ENCODE measurements around the gene MLXIP. TPM values are rescaled to one million over a fixed set of nuclear protein-coding genes. Genes with fewer than 3 reads are reported as not detected.

MLXIP gene
- polyA plus RNA-seq, 1 experiment: 4.8 TPM

DNA sequence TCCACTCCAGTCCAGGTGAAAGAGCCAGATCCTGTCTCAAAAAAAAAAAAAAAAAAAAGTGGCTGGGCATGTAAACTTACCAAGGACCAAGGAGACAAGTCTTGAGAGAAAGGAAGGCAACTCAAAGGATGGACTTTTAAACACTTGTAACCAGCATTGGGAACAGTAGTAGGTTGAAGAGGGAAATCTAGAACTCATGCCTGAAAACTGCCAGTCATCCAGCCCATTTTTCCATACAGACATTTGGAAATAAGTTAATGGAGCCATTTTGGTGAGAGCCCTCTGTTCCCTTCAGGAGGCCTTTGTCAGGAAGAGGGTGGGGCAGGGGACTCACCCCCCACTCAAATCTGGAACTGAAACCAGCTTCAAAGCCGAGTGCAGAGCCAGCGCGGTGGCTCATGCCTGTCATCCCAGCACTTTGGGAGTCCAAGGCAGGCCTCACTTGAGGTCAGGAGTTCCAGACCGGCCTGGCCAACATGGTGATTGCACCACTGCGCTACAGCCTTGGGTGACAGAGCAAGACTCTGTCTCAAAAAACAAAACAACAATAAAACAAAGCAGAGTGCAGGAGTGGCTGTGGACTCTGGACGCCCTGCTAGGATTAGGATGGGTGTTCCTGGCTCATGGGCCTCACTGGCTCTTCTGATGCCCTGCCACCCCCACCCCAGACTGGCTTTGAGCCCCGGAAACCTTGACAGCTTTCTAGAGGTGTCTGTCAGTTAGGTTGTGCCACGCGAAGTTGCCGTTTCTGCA lies 1.6 kb upstream of the MLXIP start:
- DNase-seq (ENCODE audit: low read depth): no peak
- H3K27me3 ChIP-seq (ENCODE audit: control insufficient read depth, insufficient read depth, low read length): no peaks in the 10 kb centered on the region
- TF ChIP-seq, protein P1, sequence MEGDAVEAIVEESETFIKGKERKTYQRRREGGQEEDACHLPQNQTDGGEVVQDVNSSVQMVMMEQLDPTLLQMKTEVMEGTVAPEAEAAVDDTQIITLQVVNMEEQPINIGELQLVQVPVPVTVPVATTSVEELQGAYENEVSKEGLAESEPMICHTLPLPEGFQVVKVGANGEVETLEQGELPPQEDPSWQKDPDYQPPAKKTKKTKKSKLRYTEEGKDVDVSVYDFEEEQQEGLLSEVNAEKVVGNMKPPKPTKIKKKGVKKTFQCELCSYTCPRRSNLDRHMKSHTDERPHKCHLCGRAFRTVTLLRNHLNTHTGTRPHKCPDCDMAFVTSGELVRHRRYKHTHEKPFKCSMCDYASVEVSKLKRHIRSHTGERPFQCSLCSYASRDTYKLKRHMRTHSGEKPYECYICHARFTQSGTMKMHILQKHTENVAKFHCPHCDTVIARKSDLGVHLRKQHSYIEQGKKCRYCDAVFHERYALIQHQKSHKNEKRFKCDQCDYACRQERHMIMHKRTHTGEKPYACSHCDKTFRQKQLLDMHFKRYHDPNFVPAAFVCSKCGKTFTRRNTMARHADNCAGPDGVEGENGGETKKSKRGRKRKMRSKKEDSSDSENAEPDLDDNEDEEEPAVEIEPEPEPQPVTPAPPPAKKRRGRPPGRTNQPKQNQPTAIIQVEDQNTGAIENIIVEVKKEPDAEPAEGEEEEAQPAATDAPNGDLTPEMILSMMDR (IDR thresholded peaks at IDR 0.05; ENCODE audit: insufficient read depth, low read depth, low read length): no peak
- ChIA-PET POLR2A (no interaction called here), CTCF (interaction anchor here (1.7 kb wide), 1 partner anchor 12 kb away, joined by 6 read pairs; no protein-coding TSS in a partner anchor)
- H3K4me3 ChIP-seq (ENCODE audit: low read depth, low read length): no peak overlapping the region
- no peaks in the 10 kb centered on the region for H3K36me3 ChIP-seq (ENCODE audit: control insufficient read depth, insufficient read depth, low read length)

DNA sequence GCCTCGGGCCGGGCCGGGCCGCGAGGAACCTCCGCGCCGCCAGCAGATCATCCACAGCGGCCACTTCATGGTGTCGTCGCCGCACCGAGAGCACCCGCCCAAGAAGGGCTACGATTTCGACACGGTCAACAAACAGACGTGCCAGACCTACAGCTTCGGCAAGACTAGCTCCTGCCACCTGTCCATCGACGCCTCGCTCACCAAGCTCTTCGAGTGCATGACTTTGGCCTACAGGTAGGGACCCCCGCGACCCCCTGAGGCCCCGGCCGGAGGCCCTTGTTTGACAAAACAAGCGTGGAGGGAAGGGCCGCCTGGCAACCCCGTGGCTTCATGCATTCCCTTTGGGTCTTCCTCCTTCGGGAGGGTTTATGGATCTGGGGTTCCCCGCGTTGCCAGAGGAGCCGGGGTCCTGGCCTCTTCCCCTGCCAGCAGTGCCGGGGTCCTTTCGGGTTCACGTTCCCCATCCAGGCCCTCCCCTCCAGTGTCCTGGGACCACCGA lies 526 bp downstream of the MLXIP start:
- TF ChIP-seq, protein P1 (IDR thresholded peaks at IDR 0.05; ENCODE audit: insufficient read depth, low read depth, low read length): no peak
- POLR2A ChIA-PET: interaction anchor here (0.6 to 1.0 kb wide), 2 partner anchors 28 to 220 kb away, joined by 3 to 7 read pairs; no protein-coding TSS in a partner anchor
- Histone ChIP-seq H3K36me3 (ENCODE audit: control insufficient read depth, insufficient read depth, low read length) (no peaks in the 10 kb centered on the region), H3K27me3 (ENCODE audit: control insufficient read depth, insufficient read depth, low read length) (no peaks in the 10 kb centered on the region), H3K4me3 (ENCODE audit: low read depth, low read length) (peak overlapping the region; percentile 69)
- DNase-seq (ENCODE audit: low read depth): no peak
- CTCF ChIA-PET: interaction anchor here (5.5 kb wide), 1 partner anchor 45 kb away, joined by 43 read pairs; no protein-coding TSS in a partner anchor

DNA sequence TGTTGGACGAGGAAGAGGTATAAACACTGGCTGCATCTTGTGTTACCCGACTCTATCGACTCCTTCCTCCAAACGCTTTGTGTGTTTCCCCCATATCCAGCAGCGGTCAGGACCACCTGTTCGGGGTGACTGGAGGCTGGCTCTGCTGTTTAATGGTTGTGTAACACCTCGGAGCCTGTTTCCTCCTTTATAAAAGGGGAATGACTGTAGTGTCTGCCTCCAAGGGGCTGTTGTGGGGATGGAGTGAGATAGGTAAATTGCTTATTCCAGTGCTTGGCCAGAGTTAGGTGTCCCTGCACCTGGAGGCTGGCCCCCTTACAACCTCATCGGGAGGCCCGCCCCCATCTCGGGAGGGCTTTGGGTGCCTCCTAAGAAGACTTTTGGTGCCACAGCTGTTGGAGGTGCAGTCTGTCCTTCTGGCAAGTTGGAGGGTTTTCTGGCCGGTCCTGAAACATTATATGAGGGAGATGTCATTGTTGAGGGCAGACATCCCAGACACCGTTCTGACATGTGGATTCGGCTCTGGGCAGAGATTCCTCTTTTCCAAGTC lies 1.1 kb downstream of the MLXIP start:
- ChIA-PET POLR2A (no interaction called here), CTCF (interaction anchor here (1.2 to 5.5 kb wide), 6 partner anchors 11 to 53 kb away, joined by 3 to 43 read pairs (median 6); no protein-coding TSS in a partner anchor)
- H3K27me3 ChIP-seq (ENCODE audit: control insufficient read depth, insufficient read depth, low read length): no peaks in the 10 kb centered on the region
- no peak for DNase-seq (ENCODE audit: low read depth)
- no peaks in the 10 kb centered on the region for H3K36me3 ChIP-seq (ENCODE audit: control insufficient read depth, insufficient read depth, low read length)
- TF ChIP-seq, protein P1 (IDR thresholded peaks at IDR 0.05; ENCODE audit: insufficient read depth, low read depth, low read length): no peak
- peak overlapping the region; percentile 69 for H3K4me3 ChIP-seq (ENCODE audit: low read depth, low read length)

DNA sequence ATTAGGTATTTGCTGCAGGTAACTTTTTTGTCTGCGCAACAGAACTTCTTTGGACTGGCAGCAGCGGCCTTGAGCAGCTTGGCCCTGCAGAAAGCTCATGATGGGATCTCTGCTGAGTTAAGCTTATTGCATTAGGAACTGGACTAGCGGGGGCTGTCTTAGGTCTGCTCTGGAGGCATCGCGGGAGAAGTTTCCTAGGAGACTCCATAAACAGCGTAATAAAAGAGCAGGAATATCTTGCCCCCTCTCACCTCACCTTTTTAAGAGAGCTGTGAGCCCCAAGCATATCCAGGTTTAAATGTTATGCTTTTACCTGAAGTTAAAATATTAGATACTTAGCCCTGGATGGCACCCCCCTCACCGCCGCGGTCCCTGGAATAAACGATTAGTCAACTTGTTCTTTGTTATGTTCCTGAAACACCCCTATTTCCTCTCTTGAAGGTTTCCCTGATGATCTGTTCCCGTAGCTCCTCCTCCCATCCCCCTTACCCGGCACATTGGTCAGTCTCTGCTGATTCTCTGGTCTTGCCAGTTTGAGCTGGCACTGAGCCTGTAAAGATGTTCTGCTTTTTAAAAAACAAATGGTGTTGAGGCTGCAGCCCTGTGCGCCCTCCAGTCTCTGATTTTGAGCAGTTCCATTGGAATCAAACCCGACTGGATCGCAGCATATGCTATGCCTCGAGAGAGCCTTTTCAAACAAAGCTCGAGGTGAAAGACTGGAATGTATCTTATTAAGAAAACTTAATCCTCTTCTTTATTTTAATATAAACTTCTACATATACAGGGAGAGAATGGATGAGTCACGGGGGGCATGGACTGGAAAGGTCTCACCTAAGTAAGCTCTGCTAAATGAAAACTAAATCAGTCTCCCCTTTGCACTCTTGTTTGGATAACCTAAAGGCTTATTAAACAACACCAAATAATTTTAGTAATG lies 1.9 kb downstream of the MLXIP start:
- TF ChIP-seq, protein P1 (IDR thresholded peaks at IDR 0.05; ENCODE audit: insufficient read depth, low read depth, low read length): no peak
- Histone ChIP-seq H3K36me3 (ENCODE audit: control insufficient read depth, insufficient read depth, low read length) (peaks cover 2% of the 10 kb centered on the region; the same call in 1 of the 2 replicates), H3K4me3 (ENCODE audit: low read depth, low read length) (peak overlapping the region; percentile 69), H3K27me3 (ENCODE audit: control insufficient read depth, insufficient read depth, low read length) (no peaks in the 10 kb centered on the region)
- ChIA-PET CTCF (interaction anchor here (1.1 to 5.5 kb wide), 8 partner anchors 10 to 286 kb away, joined by 3 to 43 read pairs (median 6); partner anchors contain the start of gene RHOF), POLR2A (interaction anchor here (0.7 to 0.9 kb wide), 2 partner anchors 14 to 55 kb away, joined by 3 to 12 read pairs; no protein-coding TSS in a partner anchor)
- no peak for DNase-seq (ENCODE audit: low read depth)
